ENCODE measurements around the gene UBE4A.

The UBE4A gene

DNA sequence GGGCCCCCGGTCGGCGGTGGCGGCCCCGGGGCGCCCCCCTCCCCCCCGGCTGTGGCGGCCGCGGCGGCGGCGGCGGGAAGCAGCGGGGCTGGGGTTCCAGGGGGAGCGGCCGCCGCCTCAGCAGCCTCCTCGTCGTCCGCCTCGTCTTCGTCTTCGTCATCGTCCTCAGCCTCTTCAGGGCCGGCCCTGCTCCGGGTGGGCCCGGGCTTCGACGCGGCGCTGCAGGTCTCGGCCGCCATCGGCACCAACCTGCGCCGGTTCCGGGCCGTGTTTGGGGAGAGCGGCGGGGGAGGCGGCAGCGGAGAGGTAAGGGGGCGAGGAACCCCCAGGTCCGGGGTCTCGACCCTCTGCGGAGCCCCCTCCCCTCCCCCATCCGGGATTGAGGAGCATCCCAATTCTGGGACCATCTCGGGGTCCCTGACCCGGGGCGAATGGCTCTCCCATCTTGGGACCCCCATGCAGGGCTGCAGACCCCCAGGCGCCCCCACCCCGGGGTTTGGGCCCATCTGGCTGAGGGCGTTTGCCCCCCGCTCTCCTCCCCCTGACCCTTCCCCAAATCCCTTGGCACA lies 77.3 kb downstream of the UBE4A start:
- in situ Hi-C loops (cut with MboI; ENCODE audit: low sequenced_read_pairs): no loop called here

DNA sequence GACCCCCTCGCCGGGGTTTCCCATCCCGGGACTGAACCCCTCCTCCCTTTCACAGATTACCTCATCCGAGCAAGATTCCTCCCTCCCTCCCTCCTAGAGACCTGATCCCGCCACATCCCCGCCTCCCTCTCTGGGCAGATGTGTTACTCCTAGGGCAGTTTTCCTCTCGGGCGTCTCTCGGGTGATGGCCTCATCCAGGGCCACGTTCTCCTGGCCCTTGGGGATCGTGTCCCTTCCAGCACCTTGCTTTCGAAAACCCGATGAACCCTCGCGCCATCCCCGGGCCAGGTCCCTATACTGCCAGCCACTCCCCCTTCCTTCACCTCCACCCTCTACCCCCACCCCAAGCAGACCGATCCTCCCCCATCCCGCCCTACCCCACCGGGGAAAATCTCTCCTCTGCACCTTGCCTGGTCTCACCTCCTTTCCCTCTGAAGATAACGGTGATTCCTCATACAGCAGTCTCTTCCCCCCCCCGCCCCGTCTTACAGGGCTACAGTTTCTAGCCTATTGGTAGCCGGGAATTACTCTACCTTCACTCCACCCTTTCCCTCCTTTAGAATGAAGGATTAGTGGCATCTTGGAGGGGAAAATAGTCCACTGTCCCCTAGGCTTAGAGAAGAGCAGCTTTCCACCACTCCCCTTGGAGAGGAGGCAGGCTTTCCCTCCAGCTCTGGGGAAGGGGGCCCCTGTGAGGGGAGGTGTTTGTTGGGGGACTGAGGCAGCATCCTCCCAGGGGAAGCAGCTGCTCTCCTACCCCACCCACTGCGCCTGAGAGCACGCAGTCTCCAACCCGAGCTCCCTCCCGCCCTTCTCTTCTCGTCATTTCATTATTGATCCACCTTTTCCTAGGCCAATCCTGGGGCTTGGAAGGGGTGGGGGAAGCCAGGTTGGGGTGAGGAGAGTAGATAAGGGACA lies 78.1 kb downstream of the UBE4A start:
- in situ Hi-C loops (cut with MboI; ENCODE audit: low sequenced_read_pairs): no loop called here

DNA sequence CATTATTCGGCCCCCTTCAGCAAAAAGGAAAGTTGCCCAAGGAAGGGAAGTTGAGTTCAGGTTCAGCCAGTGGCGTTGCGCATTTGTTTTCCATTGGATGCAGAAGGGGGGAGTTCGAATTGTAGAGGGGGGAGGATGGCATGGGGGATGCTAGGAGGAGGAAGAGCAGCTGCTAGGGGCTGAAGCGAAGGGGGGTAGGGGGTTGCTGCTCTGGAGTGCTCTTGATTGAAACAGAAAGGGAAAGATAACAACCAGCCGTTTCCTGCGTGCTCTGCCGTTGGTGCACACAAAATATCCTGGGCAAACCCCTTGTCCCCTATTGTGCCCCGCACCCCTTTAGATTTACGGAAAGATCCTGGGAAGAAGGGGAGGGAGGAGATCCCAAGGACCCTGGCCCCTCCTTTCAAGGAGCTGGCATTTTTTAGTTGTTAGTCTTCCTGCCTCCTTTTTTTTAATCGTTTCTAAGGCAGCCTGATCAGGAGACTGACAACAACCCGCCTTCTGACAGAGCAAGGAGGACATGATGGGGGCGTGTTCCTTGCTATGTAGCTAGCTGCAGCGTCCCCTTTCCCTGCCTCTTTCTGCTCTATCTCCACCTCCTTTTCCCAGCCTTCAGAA lies 79.0 kb downstream of the UBE4A start:
- in situ Hi-C loops (cut with MboI; ENCODE audit: low sequenced_read_pairs): no loop called here

DNA sequence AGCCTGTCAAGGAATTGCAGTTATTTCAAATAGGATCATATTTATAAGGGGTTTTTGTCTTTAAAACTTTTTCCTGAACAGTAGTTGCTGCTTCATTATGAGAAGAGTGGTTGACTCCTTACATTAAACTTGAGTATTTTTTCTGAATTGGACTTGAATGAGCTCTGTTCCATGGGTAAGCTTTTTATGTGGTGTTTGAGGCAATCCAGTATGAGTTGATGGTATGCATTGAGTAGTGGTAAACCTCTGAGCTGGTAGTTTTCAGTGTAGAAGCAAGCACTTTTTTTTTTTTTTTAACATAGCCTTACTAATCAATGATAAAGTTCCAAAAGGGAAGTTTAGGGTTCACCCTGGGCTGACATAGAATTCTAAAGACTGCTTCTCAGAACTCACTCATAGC lies 80.2 kb downstream of the UBE4A start:
- in situ Hi-C loops (cut with MboI; ENCODE audit: low sequenced_read_pairs): no loop called here

DNA sequence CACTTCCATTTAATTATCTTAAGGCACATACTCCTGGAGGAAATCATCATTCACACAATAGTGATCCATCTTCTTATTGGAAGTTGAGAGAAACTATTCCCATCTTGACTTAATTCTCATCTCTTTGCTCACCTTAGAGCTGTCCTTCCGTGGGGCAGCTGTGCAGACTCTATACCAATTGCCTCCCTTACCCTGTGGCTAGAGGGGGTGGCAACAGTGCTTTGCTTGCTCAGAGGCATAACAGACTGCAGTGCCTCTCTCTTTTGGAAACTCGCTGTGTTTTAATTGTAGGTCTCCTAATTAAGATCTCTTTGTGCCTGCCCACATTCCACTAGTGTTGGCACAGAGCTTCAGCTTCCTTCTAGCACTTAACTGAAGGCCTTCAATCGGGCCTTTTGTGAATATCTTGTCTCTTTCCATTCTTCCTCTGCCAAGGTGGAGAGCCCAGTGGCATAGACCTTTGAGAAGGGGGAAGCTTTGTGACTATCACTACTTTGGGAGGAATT lies 82.4 kb downstream of the UBE4A start:
- in situ Hi-C loops (cut with MboI; ENCODE audit: low sequenced_read_pairs): no loop called here

DNA sequence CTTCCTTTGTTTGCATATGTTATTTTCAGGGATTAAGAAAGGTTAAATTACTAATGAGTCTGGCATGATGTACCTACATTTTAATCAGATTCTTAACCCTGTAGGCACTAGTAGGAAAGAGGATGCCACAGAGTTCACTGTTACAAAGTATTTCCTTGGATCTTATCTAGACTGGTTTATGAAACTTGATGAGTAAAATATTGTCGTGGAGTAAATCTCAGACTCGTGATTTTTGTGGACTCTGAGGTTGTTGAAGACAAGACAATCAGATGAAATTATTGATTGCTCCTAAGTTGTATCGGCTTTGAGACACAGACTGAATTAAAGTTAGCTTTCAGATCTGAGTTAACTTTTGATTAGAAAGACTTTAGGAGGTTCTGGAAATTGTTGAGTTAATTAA lies 82.9 kb downstream of the UBE4A start:
- in situ Hi-C loops (cut with MboI; ENCODE audit: low sequenced_read_pairs): no loop called here

DNA sequence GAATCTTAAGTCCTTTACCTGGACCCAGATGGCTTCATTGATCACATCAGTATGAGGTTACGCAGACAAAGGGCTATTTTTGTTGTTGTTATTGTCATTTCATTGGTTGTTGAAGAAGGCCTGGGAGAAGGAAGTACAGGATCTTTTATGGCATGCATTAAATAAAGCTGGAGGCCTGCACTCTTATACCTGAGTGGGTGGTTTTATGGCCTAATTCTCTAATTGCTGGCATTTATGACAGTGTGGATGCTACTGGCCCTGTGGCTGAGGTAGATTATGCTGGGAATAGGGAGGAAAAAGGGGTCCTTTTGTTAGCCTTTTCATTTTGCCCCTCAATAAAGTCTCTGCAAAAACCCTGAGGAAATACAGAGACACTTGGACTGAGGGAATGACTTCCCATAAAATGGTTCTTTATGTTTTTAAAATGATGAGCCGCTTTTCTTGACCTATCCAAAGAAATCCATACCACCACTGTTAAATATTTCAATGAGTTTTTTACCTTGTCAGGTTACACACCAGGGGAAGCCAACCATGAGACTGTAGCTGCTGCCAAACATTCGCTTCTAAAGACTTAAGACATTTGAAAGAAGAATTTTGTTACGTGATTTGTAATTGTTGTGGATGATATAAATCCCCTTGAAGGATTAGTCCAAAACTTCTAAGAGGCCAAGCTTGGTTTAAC lies 83.6 kb downstream of the UBE4A start:
- in situ Hi-C loops (cut with MboI; ENCODE audit: low sequenced_read_pairs): no loop called here

DNA sequence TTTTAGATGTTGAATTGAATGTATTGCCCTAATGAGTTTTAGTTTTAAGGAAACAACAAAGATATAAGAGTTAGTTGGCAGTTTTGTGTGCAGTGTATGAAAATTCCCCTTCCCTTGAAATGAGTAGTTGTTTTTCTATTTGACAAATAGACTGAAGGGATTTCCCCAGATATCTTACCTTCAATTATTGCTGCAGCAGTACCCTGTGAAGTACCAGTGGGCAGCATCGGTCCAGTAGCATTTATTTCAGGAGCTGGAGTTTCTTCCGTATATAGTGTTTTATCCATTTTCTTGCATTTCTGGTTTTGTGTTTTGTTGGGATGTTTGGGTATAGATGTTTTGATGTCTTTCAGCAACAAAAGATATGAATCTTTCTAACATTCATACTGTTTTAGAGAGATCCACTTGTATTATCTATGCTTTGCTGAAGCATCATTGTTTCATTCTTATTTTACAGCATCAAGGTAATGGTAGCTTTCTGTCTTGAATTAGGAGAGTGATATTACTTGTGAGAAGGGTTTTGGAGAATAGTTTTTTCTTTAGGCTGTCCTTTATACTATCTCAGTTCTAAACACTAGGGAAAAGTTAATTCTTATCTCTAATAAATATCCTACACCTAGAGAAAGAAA lies 84.3 kb downstream of the UBE4A start:
- in situ Hi-C loops (cut with MboI; ENCODE audit: low sequenced_read_pairs): no loop called here

DNA sequence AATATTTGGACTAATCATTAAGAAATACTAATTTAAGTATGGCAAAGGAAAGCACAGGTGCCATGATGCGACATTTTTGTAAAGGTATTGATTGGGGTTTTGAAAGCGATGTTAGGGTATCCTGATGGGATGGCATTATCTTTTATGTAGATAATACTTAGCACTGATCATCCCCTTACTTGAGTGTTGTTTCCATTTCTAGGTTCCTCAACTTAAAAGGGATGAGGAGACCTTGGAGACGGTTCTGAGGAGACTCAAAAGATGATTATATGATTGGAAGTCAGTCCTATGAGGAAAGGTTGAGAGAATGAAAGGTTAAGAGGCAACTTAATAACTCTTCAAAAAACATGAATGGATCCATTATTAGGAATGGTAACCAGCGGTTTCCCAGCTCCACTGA lies 88.0 kb downstream of the UBE4A start:
- in situ Hi-C loops (cut with MboI; ENCODE audit: low sequenced_read_pairs): no loop called here

DNA sequence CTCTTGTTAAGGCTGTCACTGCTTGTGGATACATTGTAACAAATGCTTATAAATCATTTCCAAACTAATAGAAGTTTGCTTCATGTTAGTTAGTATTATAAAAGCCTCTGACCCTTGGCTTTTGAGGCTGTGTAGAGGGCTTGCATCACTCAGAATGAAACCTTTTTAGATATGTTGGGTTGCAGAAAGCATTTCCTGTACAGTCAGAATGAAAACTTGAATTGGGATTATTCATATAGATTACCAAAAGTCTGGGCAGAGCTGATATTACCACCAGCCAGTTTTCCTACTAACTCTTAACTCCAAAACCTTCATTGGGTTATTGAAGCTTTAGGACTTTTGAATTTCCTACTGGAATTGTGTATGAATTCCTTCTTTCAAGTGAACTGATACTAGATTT lies 88.9 kb downstream of the UBE4A start:
- in situ Hi-C loops (cut with MboI; ENCODE audit: low sequenced_read_pairs): no loop called here

All from HL-60/S4 (cell line).